Right atrium auricular region (tissue), 2 donors: ENCODE measurements around the gene PRKAG2. TPM values are rescaled to one million over a fixed set of nuclear protein-coding genes. Genes with fewer than 3 reads are reported as not detected.
A peak's percentile ranks its signal among the peaks of the same experiment; 100 is the strongest.

Source experiments
- DNase-seq: peaks from one replicate; pipeline ENCODE4 v3.0.0-alpha.2; 2019; ENCODE audit warnings: low spot score
- H3K27ac ChIP-seq, 2 donors: fragments of 200-600 bp; sonication (generic); 1 replicate in 1 of 2; 2 replicates in 1 of 2; pipeline ENCODE4 v1.5.1; 2016 to 2019
- H3K27me3 ChIP-seq, 2 donors: fragments of 200-600 bp; sonication (generic); one replicate each; pipeline versions ENCODE4 v1.5.1 to v1.6.0; 2017 to 2019
- H3K36me3 ChIP-seq: fragments of 200-600 bp; sonication (generic); one replicate; pipeline ENCODE4 v1.5.1; 2016
- H3K4me1 ChIP-seq, 2 donors: fragments of 200-600 bp; sonication (generic); one replicate each; pipeline versions ENCODE4 v1.5.1 to v1.6.0; 2017 to 2019
- H3K4me3 ChIP-seq, 2 donors: fragments of 200-600 bp; sonication (generic); 1 replicate in 1 of 2; 2 replicates in 1 of 2; pipeline ENCODE4 v1.5.1; 2017 to 2019; ENCODE audit warnings: mild to moderate bottlenecking in 1 of 2, moderate library complexity in 1 of 2
- H3K9me3 ChIP-seq, 2 donors: fragments of 200-600 bp; sonication (generic); one replicate each; pipeline ENCODE4 v1.5.1; 2019
- total RNA-seq, 2 donors: library from RNA; depleted of rRNA; stranded (reverse); fragments of >200 nt; gene quantifications; one replicate each; pipeline ENCODE4 v1.1.0, GENCODE V29; 2016
- TF ChIP-seq, protein P1 (sequence below), 2 donors: fragments of 200-600 bp; sonication (generic); IDR thresholded peaks; one replicate each; pipeline ENCODE4 v1.5.1; 2019; ENCODE audit warnings: antibody characterized with exemption in 2 of 2

PRKAG2 gene
- total RNA-seq, 2 donors from 2014 or later: 133 to 177 TPM

- Histone ChIP-seq H3K36me3 (peaks cover 13% of the 10 kb centered on the region), H3K4me3 (no peak overlapping the region), H3K4me1 (peaks cover 0 to 26% of the 10 kb centered on the region in 2 donors), H3K27ac (peak overlapping the region in 1 of 2 donors; percentile 92), H3K27me3 (no peaks in the 10 kb centered on the region), H3K9me3 (no peaks in the 10 kb centered on the region)
- peak; percentile 9 for DNase-seq
- TF ChIP-seq, protein P1, sequence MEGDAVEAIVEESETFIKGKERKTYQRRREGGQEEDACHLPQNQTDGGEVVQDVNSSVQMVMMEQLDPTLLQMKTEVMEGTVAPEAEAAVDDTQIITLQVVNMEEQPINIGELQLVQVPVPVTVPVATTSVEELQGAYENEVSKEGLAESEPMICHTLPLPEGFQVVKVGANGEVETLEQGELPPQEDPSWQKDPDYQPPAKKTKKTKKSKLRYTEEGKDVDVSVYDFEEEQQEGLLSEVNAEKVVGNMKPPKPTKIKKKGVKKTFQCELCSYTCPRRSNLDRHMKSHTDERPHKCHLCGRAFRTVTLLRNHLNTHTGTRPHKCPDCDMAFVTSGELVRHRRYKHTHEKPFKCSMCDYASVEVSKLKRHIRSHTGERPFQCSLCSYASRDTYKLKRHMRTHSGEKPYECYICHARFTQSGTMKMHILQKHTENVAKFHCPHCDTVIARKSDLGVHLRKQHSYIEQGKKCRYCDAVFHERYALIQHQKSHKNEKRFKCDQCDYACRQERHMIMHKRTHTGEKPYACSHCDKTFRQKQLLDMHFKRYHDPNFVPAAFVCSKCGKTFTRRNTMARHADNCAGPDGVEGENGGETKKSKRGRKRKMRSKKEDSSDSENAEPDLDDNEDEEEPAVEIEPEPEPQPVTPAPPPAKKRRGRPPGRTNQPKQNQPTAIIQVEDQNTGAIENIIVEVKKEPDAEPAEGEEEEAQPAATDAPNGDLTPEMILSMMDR (IDR thresholded peaks at IDR 0.05): no peak
Measured at GRCh38 chr7:151621961-151622360, 255.0 kb downstream of the PRKAG2 start.

- no peak for DNase-seq
- Histone ChIP-seq H3K4me3 (no peak overlapping the region), H3K36me3 (peaks cover 9% of the 10 kb centered on the region), H3K4me1 (peaks cover 0 to 15% of the 10 kb centered on the region in 2 donors), H3K27me3 (no peaks in the 10 kb centered on the region), H3K9me3 (no peaks in the 10 kb centered on the region), H3K27ac (peak overlapping the region; percentile 44 to 52)
- TF ChIP-seq, protein P1 (IDR thresholded peaks at IDR 0.05): no peak
Measured at GRCh38 chr7:151616443-151617213, 260.3 kb downstream of the PRKAG2 start.

DNA sequence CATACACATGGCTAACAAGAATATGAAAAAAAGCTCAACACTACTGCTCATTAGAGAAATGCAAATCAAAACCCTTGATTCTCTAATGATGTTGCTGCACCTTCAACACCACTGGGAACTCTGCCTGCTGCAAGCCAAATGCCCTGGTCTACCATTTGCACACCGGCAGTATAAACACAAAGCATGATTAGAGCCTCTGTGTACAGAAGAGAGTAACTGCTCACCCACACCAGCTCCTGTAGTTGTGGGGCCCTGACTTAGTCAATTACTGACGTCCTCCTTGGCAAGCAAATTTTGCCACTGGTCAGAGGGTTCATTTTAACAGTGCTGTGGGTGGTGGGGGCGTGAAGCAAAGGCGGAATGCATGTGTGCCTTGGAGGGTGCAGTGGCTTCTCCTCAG is 261.1 kb downstream of the PRKAG2 start:
- Histone ChIP-seq H3K9me3 (no peaks in the 10 kb centered on the region), H3K27ac (no peak overlapping the region), H3K27me3 (no peaks in the 10 kb centered on the region), H3K4me3 (no peak overlapping the region), H3K36me3 (peaks cover 6% of the 10 kb centered on the region), H3K4me1 (peaks cover 0 to 15% of the 10 kb centered on the region in 2 donors)
- TF ChIP-seq, protein P1 (IDR thresholded peaks at IDR 0.05): no peak
- DNase-seq: no peak

GRCh38 chr7:151615058-151615457 is 261.9 kb downstream of the PRKAG2 start:
- no peaks in the 10 kb centered on the region for H3K36me3 ChIP-seq
- H3K9me3 ChIP-seq: no peaks in the 10 kb centered on the region
- no peak for DNase-seq
- TF ChIP-seq, protein P1 (IDR thresholded peaks at IDR 0.05): no peak
- H3K4me1 ChIP-seq: peaks cover 0 to 17% of the 10 kb centered on the region in 2 donors
- H3K27me3 ChIP-seq: no peaks in the 10 kb centered on the region
- H3K27ac ChIP-seq: no peak overlapping the region
- H3K4me3 ChIP-seq: no peak overlapping the region

DNA sequence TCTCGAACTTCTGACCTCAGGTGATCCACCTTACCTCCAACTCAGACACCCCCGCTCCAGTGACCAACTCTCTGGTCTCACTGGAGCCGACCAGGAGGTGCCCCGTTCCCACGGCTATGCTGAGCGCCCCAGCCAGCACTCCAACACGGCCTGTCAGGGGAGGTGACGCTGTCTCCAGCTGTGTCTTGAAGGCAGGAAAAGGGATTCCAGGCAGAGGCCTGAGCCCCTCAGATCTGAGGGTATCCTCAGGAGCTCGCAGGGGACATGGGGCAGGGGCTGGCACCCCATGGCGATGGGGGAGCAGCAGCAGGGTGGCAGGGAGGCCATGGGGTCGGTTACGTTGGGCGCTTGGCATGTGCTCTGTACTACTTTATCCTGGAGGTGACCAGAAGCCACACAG is 262.9 kb downstream of the PRKAG2 start:
- Histone ChIP-seq H3K4me3 (no peak overlapping the region), H3K9me3 (no peaks in the 10 kb centered on the region), H3K36me3 (no peaks in the 10 kb centered on the region), H3K27ac (peak overlapping the region; percentile 5 to 8), H3K27me3 (no peaks in the 10 kb centered on the region), H3K4me1 (peaks cover 0 to 27% of the 10 kb centered on the region in 2 donors)
- TF ChIP-seq, protein P1 (IDR thresholded peaks at IDR 0.05): no peak
- DNase-seq: no peak
